ENCODE measurements around the gene TRDMT1.

TRDMT1 gene

DNA sequence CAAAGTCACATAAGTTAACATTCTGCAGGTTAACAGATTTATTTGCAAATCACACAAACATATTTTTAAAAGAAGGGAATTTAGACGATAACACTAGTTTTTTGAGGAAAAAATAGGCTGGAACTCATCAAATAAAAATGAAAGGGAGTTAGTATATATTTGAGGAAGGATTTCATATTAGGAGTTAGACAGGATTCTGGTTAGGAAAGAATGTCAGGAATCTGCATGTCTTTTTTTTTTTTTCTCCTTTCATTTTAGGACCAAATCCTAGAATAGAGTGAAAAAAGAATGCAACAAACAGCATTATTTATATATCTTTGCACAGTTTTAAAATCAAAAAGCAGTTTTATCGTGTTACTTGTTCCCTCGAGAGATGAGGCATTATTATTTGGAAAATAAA lies 8.9 kb upstream of the TRDMT1 start:
- no peak for DNase-seq (ENCODE audit: low read depth)

GRCh38 chr10:17209881-17210280 lies 8.4 kb upstream of the TRDMT1 start:
- DNase-seq (ENCODE audit: low read depth): no peak

DNA sequence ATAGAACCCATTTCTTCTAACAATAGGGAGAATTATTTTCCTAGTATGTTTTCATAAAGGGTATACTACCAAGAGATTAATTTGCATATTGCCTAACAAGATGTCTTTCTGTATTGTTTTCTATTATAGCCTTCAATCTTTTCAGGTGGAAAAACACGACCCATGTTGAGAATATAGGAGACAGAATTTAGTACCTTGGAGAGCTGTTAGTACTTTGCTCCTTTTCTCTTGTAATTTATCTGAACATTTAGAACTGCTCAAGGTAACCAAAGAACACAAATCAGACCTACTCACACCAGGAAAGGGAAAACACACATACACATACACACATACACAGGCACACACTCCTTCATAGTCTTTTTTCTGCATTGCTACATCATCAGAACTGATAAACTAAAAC lies 7.8 kb upstream of the TRDMT1 start:
- no peak for DNase-seq (ENCODE audit: low read depth)

DNA sequence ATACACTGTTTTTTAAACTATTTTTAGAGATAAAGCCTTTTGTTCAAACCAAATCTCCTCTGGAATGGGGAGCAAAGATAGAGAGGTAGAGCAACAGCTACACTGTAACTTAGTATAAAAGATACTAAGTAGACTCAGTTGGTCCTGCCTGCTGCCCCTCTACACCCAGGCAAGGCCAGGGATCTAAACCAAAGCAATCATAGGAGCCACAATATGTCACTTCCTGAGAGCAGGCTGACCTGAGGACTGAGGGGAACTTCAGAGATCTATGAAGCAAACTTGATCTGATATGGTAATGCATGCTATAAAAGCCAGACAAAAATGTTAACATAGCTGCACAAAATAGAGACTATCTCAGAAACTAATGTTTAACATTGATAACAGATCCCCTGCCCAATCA lies 7.0 kb upstream of the TRDMT1 start:
- DNase-seq (ENCODE audit: low read depth): no peak

- no peak for DNase-seq (ENCODE audit: low read depth)
Observed at GRCh38 chr10:17206210-17206709, 4.8 kb upstream of the TRDMT1 start.

GRCh38 chr10:17203416-17203815 lies 1.9 kb upstream of the TRDMT1 start:
- DNase-seq (ENCODE audit: low read depth): no peak

GRCh38 chr10:17202999-17203398 lies 1.5 kb upstream of the TRDMT1 start:
- no peak for DNase-seq (ENCODE audit: low read depth)

DNA sequence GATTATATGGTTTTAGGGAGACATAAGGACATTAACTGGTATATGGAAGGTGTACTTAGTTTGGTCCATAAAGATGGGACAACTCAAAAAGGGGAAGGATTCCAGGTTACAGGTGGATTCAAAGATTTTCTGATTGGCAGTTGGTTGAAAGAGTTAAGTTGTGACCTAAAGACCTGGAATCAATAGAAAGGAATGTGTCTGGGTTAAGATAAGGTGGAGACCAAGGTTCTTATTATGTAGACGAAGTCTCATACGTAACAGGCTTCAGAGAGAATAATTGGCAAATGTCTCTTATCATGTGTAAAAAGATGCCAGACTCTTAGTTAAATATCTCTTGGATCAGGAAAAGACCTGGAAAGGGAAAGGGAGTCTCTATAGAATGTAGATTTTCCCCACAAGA lies 1.0 kb upstream of the TRDMT1 start:
- DNase-seq (ENCODE audit: low read depth): no peak

DNA sequence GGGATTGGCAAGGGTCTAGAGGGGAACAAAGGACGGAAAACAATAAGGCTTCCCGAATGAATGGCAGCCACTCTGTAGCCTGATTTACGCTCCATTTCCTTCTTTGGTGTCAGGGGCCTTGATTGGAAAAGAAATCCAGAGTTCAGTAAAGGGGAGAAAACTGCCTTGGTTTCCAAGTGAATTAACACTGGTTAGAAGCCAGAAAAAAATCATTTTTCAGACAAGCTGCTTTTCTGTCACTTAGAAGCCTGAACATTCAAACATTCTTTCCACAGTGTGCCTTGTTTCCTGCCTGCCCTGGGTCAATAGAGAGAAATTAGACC lies 283 bp upstream of the TRDMT1 start:
- DNase-seq (ENCODE audit: low read depth): no peak

- DNase-seq (ENCODE audit: low read depth): no peak
Observed at GRCh38 chr10:17200001-17200911, 1.2 kb downstream of the TRDMT1 start.

- DNase-seq (ENCODE audit: low read depth): no peak
Observed at GRCh38 chr10:17199351-17199804, 2.1 kb downstream of the TRDMT1 start.

- no peak for DNase-seq (ENCODE audit: low read depth)
Observed at GRCh38 chr10:17196573-17196972, 4.9 kb downstream of the TRDMT1 start.

DNA sequence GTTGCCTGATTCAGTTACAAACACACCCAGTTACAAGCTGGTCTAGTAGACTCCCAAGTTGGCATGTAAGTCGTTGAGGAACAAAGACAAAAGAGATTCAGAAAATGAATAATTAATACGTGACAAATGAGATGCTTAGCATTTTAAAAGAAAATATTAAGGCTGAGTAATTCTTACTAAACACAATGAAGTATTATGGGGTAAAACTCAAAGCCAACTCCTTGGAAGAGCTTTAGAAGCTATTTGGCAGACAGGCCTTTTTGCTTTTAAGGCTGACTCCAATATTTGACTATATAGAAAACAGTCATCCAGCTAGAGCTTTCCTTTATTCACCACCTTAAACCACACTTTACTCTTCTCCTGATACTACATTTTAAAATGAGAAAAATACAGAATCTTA lies 5.4 kb downstream of the TRDMT1 start:
- no peak for DNase-seq (ENCODE audit: low read depth)

DNA sequence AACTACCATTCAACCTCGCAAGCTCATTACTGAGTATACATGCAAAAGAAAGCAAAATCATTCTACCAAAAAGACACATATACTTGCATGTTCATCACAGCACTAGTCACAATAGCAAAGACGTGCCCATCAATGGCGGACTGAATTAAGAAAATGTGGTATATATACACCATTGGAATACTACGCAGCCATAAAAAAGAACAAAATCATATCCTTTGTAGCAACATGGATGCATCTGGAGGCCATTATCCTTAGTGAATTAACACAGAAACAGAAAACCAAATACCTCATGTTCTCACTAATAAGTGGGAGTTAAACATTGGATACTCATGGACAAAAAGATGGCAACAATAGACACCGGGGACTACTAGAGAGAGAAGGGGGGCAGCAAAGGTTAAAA lies 6.4 kb downstream of the TRDMT1 start:
- no peak for DNase-seq (ENCODE audit: low read depth)

GRCh38 chr10:17190602-17191001 lies 10.9 kb downstream of the TRDMT1 start:
- DNase-seq (ENCODE audit: low read depth): no peak

DNA sequence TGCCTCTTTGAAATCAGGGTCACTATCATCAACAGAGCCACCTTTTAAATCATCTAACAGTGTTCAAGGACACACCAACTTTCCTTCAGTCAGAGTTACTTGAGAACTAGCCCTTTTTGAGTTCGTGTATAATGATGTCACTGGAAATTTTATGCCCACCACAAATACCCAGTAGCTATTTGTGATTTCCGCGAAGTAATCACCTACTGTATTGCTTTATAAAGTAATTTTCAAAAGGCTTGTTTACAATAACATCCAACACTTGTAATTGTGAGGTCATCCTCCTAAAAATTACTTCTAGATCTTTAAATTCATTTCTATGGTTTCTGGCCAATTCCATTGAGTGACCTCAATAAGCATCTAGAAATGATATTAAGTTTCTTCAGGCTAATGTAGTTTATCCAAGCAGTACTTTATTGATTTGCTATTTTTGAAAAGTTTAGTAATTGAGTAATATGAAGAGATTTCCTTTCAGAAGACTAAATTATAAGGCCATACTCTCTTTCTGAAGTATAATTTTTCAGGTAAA lies 12.8 kb downstream of the TRDMT1 start:
- no peak for DNase-seq (ENCODE audit: low read depth)

GRCh38 chr10:17185873-17186272 lies 15.6 kb downstream of the TRDMT1 start:
- no peak for DNase-seq (ENCODE audit: low read depth)

- no peak for DNase-seq (ENCODE audit: low read depth)
Observed at GRCh38 chr10:17183110-17183509, 18.4 kb downstream of the TRDMT1 start.

DNA sequence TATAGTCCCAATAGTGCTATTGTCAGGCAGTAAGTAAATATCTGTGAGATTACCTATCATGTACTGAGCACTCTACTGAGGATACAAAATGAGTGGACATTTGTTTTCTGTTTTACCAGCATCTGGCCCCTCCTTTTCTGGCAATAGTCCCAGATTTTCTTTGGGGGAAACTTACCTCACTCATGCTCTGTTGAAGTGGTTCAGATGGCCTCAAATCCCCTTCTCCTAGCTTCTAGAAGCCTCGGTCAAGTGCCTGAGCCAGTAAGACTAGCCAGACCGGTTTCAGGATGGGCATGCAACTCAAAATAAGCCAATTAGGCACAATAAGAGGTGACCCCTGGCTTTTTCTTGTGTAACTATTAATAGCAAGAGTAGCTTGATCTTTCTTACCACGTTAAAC lies 19.7 kb downstream of the TRDMT1 start:
- DNase-seq (ENCODE audit: low read depth): no peak

- no peak for DNase-seq (ENCODE audit: low read depth)
Observed at GRCh38 chr10:17181110-17181509, 20.4 kb downstream of the TRDMT1 start.

DNA sequence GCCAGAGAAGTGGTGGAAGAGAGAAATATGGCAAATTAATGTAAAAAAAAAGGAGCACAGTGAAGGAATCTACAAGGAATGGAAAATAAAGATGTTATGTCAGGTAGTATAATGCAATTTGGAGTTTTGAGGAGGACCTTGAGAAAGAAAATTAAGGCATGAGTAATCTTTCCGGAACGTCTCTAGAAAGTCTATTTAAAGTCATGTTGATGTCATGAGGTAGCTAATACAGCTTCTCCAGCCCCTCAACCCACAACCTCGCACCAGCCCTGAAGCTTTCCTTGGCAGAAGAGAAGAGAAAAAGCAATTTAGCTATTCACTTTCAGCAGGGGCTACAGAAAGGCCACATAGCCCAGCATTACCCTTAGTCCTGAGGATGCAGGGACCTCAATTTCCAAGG lies 22.5 kb downstream of the TRDMT1 start:
- DNase-seq (ENCODE audit: low read depth): no peak

DNA sequence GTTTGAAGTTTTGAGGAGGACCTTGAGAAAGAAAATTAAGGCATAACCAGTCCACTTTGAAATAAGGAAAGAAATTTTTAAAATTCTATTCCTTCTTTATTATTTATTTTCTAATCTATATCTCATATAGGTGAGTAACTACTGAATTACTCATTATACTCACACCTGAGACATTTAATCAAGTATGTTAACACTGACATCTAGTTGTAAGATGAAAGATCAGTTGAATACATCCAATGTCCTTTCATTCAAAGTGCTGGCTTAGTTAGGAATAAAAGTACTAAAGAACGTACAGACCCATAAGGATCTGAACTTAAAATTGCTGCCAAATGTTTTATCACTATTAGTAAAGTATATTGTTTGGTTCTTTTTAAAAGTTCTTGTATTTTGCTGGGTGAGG lies 23.5 kb downstream of the TRDMT1 start:
- DNase-seq (ENCODE audit: low read depth): no peak

- no peak for DNase-seq (ENCODE audit: low read depth)
Observed at GRCh38 chr10:17177014-17177413, 24.5 kb downstream of the TRDMT1 start.

DNA sequence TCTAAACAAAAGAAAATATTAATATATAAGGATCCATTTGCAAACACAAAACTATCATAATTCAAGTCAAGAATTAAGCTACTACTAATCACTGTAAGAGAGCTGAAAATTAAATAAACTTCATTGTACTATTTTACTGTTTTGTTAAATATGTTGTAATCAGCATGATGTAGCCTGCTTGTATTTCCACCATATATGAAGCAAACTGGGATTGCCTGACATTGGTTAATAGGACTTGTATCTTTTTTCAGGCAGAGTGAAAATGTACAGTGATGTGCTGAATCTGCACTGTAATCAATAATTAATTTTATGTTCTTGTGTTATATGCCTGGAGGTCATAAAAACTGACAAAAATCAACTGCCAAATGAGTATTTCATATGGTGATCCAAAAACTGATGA lies 25.4 kb downstream of the TRDMT1 start:
- DNase-seq (ENCODE audit: low read depth): no peak

All from stimulated activated CD8-positive, alpha-beta memory T cell treated with anti-CD3 and anti-CD28 coated beads, Interleukin-15, amount 100 ng/mL, for 24 hours (primary cell).